ENCODE measurements around the gene SASH1. TPM values are rescaled to one million over a fixed set of nuclear protein-coding genes. Genes with fewer than 3 reads are reported as not detected.

SASH1 gene
- total RNA-seq, 1 donor from 2014 or later = 10.6 TPM

- DNase-seq (ENCODE audit: low read depth) = no peak
- H3K4me3 ChIP-seq (ENCODE audit: low read depth, low read length) = no peak overlapping the region
- TF ChIP-seq, protein P1, sequence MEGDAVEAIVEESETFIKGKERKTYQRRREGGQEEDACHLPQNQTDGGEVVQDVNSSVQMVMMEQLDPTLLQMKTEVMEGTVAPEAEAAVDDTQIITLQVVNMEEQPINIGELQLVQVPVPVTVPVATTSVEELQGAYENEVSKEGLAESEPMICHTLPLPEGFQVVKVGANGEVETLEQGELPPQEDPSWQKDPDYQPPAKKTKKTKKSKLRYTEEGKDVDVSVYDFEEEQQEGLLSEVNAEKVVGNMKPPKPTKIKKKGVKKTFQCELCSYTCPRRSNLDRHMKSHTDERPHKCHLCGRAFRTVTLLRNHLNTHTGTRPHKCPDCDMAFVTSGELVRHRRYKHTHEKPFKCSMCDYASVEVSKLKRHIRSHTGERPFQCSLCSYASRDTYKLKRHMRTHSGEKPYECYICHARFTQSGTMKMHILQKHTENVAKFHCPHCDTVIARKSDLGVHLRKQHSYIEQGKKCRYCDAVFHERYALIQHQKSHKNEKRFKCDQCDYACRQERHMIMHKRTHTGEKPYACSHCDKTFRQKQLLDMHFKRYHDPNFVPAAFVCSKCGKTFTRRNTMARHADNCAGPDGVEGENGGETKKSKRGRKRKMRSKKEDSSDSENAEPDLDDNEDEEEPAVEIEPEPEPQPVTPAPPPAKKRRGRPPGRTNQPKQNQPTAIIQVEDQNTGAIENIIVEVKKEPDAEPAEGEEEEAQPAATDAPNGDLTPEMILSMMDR (conservative IDR thresholded peaks at IDR 0.05; ENCODE audit: low read depth, low read length) = no peak
Observed at GRCh38 chr6:148359228-148359627, 16.6 kb downstream of the SASH1 start.

DNA sequence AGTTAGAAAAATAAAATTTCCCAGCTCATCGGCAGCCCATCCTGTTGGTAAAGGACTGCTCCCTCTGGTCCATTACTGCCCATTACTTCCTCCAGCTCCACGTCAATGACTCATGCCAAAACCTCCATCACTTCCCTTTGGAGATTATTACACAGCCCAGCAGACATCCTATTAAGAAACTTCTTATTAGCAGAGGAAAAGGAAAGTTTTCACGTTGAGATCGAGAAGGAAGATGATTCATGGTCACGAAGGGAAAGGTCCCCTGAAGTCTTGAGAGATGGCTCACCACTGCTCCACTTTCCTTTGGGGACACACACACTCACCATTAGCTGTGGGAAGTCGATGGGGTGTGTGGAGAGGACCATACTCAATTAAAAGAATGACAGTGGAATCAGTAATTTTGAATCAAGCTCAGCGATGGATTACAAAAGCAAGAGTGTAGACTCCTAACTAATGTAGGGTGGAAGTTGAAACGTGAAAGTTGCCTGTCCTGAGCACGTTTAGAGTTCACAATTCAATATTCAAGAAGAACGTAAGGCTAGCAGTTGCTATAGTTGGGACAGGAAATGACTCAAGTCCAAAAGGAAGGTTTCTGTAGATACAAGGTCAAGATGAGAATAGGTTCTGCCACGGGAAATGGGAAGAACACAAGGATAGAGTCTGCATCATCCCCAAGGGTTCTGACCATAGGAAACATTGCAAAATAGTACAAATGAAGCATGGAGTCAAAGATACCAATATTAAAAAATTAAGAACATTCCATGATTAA is 21.6 kb downstream of the SASH1 start:
- no peak for DNase-seq (ENCODE audit: low read depth)
- TF ChIP-seq, protein P1 (conservative IDR thresholded peaks at IDR 0.05; ENCODE audit: low read depth, low read length) = no peak

GRCh38 chr6:148365041-148365440 is 22.4 kb downstream of the SASH1 start:
- TF ChIP-seq, protein P1 (conservative IDR thresholded peaks at IDR 0.05; ENCODE audit: low read depth, low read length) = no peak
- no peak overlapping the region for H3K4me3 ChIP-seq (ENCODE audit: low read depth, low read length)
- no peak for DNase-seq (ENCODE audit: low read depth)

More for the DNA sequence above, 21.6 kb downstream of the SASH1 start:
- no peak overlapping the region for H3K4me3 ChIP-seq (ENCODE audit: low read depth, low read length)

GRCh38 chr6:148367411-148368024 is 24.9 kb downstream of the SASH1 start:
- no peak overlapping the region for H3K4me3 ChIP-seq (ENCODE audit: low read depth, low read length)
- TF ChIP-seq, protein P1 (conservative IDR thresholded peaks at IDR 0.05; ENCODE audit: low read depth, low read length) = no peak
- DNase-seq (ENCODE audit: low read depth) = no peak

- TF ChIP-seq, protein P1 (conservative IDR thresholded peaks at IDR 0.05; ENCODE audit: low read depth, low read length) = no peak
- DNase-seq (ENCODE audit: low read depth) = no peak
- no peak overlapping the region for H3K4me3 ChIP-seq (ENCODE audit: low read depth, low read length)
Observed at GRCh38 chr6:148370176-148370575, 27.5 kb downstream of the SASH1 start.

DNA sequence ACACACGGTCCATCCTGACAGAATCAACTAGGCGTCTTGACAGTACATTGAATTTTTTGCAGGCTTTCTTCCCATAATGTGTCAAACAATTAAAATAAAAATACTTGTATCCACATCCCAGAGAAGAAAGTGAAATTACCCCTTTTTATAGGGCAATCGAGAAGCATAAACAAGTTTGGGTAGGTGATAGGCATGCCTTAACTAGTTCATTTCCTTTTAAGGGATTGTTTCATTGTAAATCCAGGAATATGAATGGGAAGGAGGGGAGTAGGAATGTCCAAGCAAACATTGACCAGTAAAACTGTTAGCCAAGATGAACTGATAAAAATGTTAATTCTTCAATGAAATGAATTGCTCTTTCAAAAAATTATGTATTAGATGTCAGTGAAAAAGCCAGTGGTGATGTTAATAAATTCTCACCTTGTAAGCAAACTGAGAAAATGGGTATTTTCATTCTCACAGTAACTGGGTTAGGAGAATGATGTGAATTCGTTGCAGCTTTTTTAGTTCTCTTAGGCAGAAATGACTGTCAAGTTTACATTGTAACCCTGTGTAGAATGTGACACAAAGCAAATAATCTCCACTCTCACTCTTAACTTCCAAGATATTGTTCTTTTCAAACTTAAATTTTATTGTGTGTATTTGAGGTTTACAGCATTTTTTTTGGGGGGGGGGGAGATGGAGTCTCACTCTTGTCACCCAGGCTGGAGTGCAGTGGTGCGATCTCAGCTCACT is 31.6 kb downstream of the SASH1 start:
- TF ChIP-seq, protein P1 (conservative IDR thresholded peaks at IDR 0.05; ENCODE audit: low read depth, low read length) = no peak
- DNase-seq (ENCODE audit: low read depth) = no peak
- H3K4me3 ChIP-seq (ENCODE audit: low read depth, low read length) = no peak overlapping the region
